ENCODE data around the gene GPC5. TPM values are rescaled to one million over a fixed set of nuclear protein-coding genes. Genes with fewer than 3 reads are reported as not detected.

Gene GPC5
- total RNA-seq, 1 experiment from 2014 or later = 0.15 TPM

- no peak overlapping the region for H2BK20ac ChIP-seq (ENCODE audit: low read depth, low read length, poor library complexity, severe bottlenecking)
- H3K27me3 Mint-ChIP-seq (ENCODE audit: low read depth) = no peaks in the 10 kb centered on the region
- no peak overlapping the region for H4K91ac ChIP-seq (ENCODE audit: insufficient read length, low read depth, low read length)
- H3K27me3 ChIP-seq (ENCODE audit: insufficient read depth, low read length) = no peaks in the 10 kb centered on the region
- H3K4me2 ChIP-seq (ENCODE audit: insufficient read depth, insufficient read length, low read length) = no peak overlapping the region
- WGBS (ENCODE audit: extremely low coverage, insufficient read length, low lambda C conversion rate) = no CpG with 5 or more reads among the region's 1 CpG
- H3K4me1 ChIP-seq (ENCODE audit: insufficient read depth, low read length) = no peaks in the 10 kb centered on the region
- no peak overlapping the region for H2BK15ac ChIP-seq (ENCODE audit: low read depth, low read length)
- no peaks in the 10 kb centered on the region for H3K79me1 ChIP-seq (ENCODE audit: insufficient read depth, low read depth, low read length, poor library complexity, severe bottlenecking)
- no peak overlapping the region; a peak in 1 of 7 replicates for H3K27ac Mint-ChIP-seq
- no peak overlapping the region for H3K4me3 Mint-ChIP-seq
- H3K9me3 ChIP-seq (ENCODE audit: control insufficient read depth, low read depth, low read length) = no peaks in the 10 kb centered on the region
- no peaks in the 10 kb centered on the region for H3K36me3 Mint-ChIP-seq (ENCODE audit: insufficient read depth in 1 of 3, low read depth in 3 of 3)
- no peak overlapping the region for H3K23ac ChIP-seq (ENCODE audit: insufficient read length, low read depth, low read length)
- no peak for DNase-seq
- H2BK5ac ChIP-seq (ENCODE audit: insufficient read length, low read length) = no peak overlapping the region
- H3K4ac ChIP-seq (ENCODE audit: low read depth, low read length) = no peak overlapping the region
- H4K5ac ChIP-seq (ENCODE audit: insufficient read length, low read depth, low read length) = no peak overlapping the region
- H3K56ac ChIP-seq (ENCODE audit: insufficient read length, low read depth, low read length) = no peak overlapping the region
- H4K20me1 ChIP-seq (ENCODE audit: control insufficient read depth, insufficient read depth, insufficient read length) = no peaks in the 10 kb centered on the region
- H3K9ac ChIP-seq (ENCODE audit: extremely low read depth, insufficient read length, low read length) = no peak overlapping the region
- H2BK12ac ChIP-seq (ENCODE audit: insufficient read length, low read depth, low read length) = no peak overlapping the region
- no peaks in the 10 kb centered on the region for H3K23me2 ChIP-seq (ENCODE audit: insufficient read length, low read depth, low read length, poor library complexity, severe bottlenecking)
- peaks cover 5% of the 10 kb centered on the region in 2 experiments for H3K4me1 Mint-ChIP-seq
- no peak overlapping the region for H4K8ac ChIP-seq (replicated peaks; ENCODE audit: insufficient read length, low read depth, low read length)
- H2AK5ac ChIP-seq (ENCODE audit: insufficient read length, low read length) = no peak overlapping the region
- no peaks in the 10 kb centered on the region for H3K79me2 ChIP-seq (ENCODE audit: insufficient read depth, low read length)
- no peak overlapping the region for H2AFZ ChIP-seq (ENCODE audit: low read length)
- no peak for TF ChIP-seq CTCF (conservative IDR thresholded peaks at IDR 0.05)
- H2BK120ac ChIP-seq (ENCODE audit: low read depth, low read length, poor library complexity, severe bottlenecking) = no peak overlapping the region
- H3K27ac ChIP-seq (ENCODE audit: insufficient read length, low read depth, low read length) = no peak overlapping the region
- H3K14ac ChIP-seq (ENCODE audit: insufficient read depth, low read length) = no peak overlapping the region
- no peak overlapping the region for H3K18ac ChIP-seq (ENCODE audit: insufficient read length, low read depth, low read length)
- H3K9me3 Mint-ChIP-seq = no peaks in the 10 kb centered on the region
- H3T11ph ChIP-seq (ENCODE audit: low read length) = no peak overlapping the region
These were observed 141.8 kb downstream of the GPC5 start for GRCh38 chr13:91540158-91540736.

Data from H9 (cell line).